Activated CD8-positive, alpha-beta T cell treated with anti-CD3 and anti-CD28 coated beads, Interleukin-2, amount 10 ng/mL, durations not matched to agents 7 days and 5 days (primary cell): ENCODE measurements around the gene RIPPLY2. TPM values are rescaled to one million over a fixed set of nuclear protein-coding genes. Genes with fewer than 3 reads are reported as not detected.

Experiments
- ATAC-seq: fragments of 150-1000 bp; cut with Tn5 transposase; one replicate; pipeline ENCODE4 v1.10.0; 2021; ENCODE audit warnings: moderate library complexity
- CTCF ChIA-PET: fragments of 350-600 bp; sonication (Branson Sonifier 250); formaldehyde crosslinking; loops from one replicate; lab custom pipeline; 2021; ENCODE audit warnings: antibody characterized with exemption; lab: Charles Lee
- POLR2A ChIA-PET: fragments of 350-600 bp; sonication (Branson Sonifier 250); formaldehyde crosslinking; loops from one replicate; lab custom pipeline; 2021; ENCODE audit warnings: antibody characterized with exemption; lab: Charles Lee
- DNase-seq: peaks from one replicate; pipeline ENCODE4 v3.0.0-alpha.2; 2020
- H3K27ac Mint-ChIP-seq: one replicate; pipeline ENCODE4 v1.8.0; 2021; ENCODE audit warnings: mild to moderate bottlenecking, mixed read lengths
- H3K27me3 Mint-ChIP-seq: one replicate; pipeline ENCODE4 v1.8.0; 2021; ENCODE audit warnings: low read depth, mixed read lengths
- H3K36me3 Mint-ChIP-seq: one replicate; pipeline ENCODE4 v1.8.0; 2021; ENCODE audit warnings: low read depth, mixed read lengths
- H3K4me1 Mint-ChIP-seq: one replicate; pipeline ENCODE4 v1.8.0; 2021; ENCODE audit warnings: low read depth, mixed read lengths
- H3K4me3 Mint-ChIP-seq: one replicate; pipeline ENCODE4 v1.8.0; 2021; ENCODE audit warnings: mild to moderate bottlenecking, mixed read lengths
- H3K9me3 Mint-ChIP-seq: one replicate; pipeline ENCODE4 v1.8.0; 2022; ENCODE audit warnings: mixed read lengths; ENCODE audit not compliant: insufficient read depth
- total RNA-seq, 2 experiments: library from RNA; stranded (reverse); gene quantifications; one replicate each; pipeline ENCODE4 v1.2.3, GENCODE V29; 2021

Gene RIPPLY2
- total RNA-seq, 2 experiments from 2014 or later: not detected

- H3K27ac Mint-ChIP-seq: no peak overlapping the region
- no peaks in the 10 kb centered on the region for H3K9me3 Mint-ChIP-seq
- ATAC-seq (no peak), DNase-seq (no peak)
- no peak overlapping the region for H3K4me3 Mint-ChIP-seq
- ChIA-PET POLR2A (no interaction called here), CTCF (no interaction called here)
- H3K36me3 Mint-ChIP-seq: no peaks in the 10 kb centered on the region
- no peaks in the 10 kb centered on the region for H3K4me1 Mint-ChIP-seq
- H3K27me3 Mint-ChIP-seq: peaks cover 13% of the 10 kb centered on the region
Measured at GRCh38 chr6:83844170-83844569, 9.0 kb upstream of the RIPPLY2 start.

GRCh38 chr6:83846291-83846690, 6.9 kb upstream of the RIPPLY2 start:
- no peak overlapping the region for H3K4me3 Mint-ChIP-seq
- ChIA-PET POLR2A (no interaction called here), CTCF (no interaction called here)
- H3K36me3 Mint-ChIP-seq: no peaks in the 10 kb centered on the region
- ATAC-seq (no peak), DNase-seq (no peak)
- H3K27me3 Mint-ChIP-seq: peaks cover 26% of the 10 kb centered on the region
- no peaks in the 10 kb centered on the region for H3K9me3 Mint-ChIP-seq
- H3K27ac Mint-ChIP-seq: no peak overlapping the region
- no peaks in the 10 kb centered on the region for H3K4me1 Mint-ChIP-seq

GRCh38 chr6:83847179-83847578, 6.0 kb upstream of the RIPPLY2 start:
- ATAC-seq: no peak

GRCh38 chr6:83849127-83849526, 4.0 kb upstream of the RIPPLY2 start:
- no peaks in the 10 kb centered on the region for H3K9me3 Mint-ChIP-seq

More at GRCh38 chr6:83847179-83847578, 6.0 kb upstream of the RIPPLY2 start:
- no peak overlapping the region for H3K27ac Mint-ChIP-seq
- no peaks in the 10 kb centered on the region for H3K36me3 Mint-ChIP-seq
- DNase-seq: no peak
- peaks cover 29% of the 10 kb centered on the region for H3K27me3 Mint-ChIP-seq
- no peaks in the 10 kb centered on the region for H3K9me3 Mint-ChIP-seq
- no peaks in the 10 kb centered on the region for H3K4me1 Mint-ChIP-seq
- ChIA-PET POLR2A (no interaction called here), CTCF (no interaction called here)
- H3K4me3 Mint-ChIP-seq: no peak overlapping the region

GRCh38 chr6:83849610-83850009, 3.5 kb upstream of the RIPPLY2 start:
- no peak for ATAC-seq
- peaks cover 47% of the 10 kb centered on the region for H3K27me3 Mint-ChIP-seq
- ChIA-PET CTCF (no interaction called here), POLR2A (no interaction called here)
- H3K36me3 Mint-ChIP-seq: no peaks in the 10 kb centered on the region
- H3K9me3 Mint-ChIP-seq: no peaks in the 10 kb centered on the region
- no peak for DNase-seq
- H3K27ac Mint-ChIP-seq: no peak overlapping the region
- H3K4me3 Mint-ChIP-seq: no peak overlapping the region
- H3K4me1 Mint-ChIP-seq: peaks cover 9% of the 10 kb centered on the region

More at GRCh38 chr6:83849127-83849526, 4.0 kb upstream of the RIPPLY2 start:
- CTCF ChIA-PET: no interaction called here
- Mint-ChIP-seq H3K4me3 (no peak overlapping the region), H3K27me3 (peaks cover 42% of the 10 kb centered on the region), H3K27ac (no peak overlapping the region), H3K36me3 (no peaks in the 10 kb centered on the region), H3K4me1 (peaks cover 7% of the 10 kb centered on the region)
- DNase-seq (no peak), ATAC-seq (no peak)
- POLR2A ChIA-PET: no interaction called here

- Mint-ChIP-seq H3K36me3 (no peaks in the 10 kb centered on the region), H3K4me3 (peak overlapping the region; percentile 41), H3K27ac (no peak overlapping the region), H3K9me3 (no peaks in the 10 kb centered on the region), H3K27me3 (peaks cover 58% of the 10 kb centered on the region), H3K4me1 (peaks cover 9% of the 10 kb centered on the region)
- DNase-seq (no peak), ATAC-seq (no peak)
- ChIA-PET POLR2A (no interaction called here), CTCF (no interaction called here)
Measured at GRCh38 chr6:83852528-83853177, 507 bp upstream of the RIPPLY2 start.

GRCh38 chr6:83854001-83854501, 891 bp downstream of the RIPPLY2 start:
- POLR2A ChIA-PET: no interaction called here
- Mint-ChIP-seq H3K36me3 (no peaks in the 10 kb centered on the region), H3K4me1 (peaks cover 14% of the 10 kb centered on the region), H3K9me3 (no peaks in the 10 kb centered on the region), H3K27ac (no peak overlapping the region), H3K27me3 (peaks cover 53% of the 10 kb centered on the region), H3K4me3 (peak overlapping the region; percentile 34)
- CTCF ChIA-PET: no interaction called here
- no peak for ATAC-seq
- no peak for DNase-seq

GRCh38 chr6:83854766-83855165, 1.6 kb downstream of the RIPPLY2 start:
- peaks cover 48% of the 10 kb centered on the region for H3K27me3 Mint-ChIP-seq
- H3K36me3 Mint-ChIP-seq: no peaks in the 10 kb centered on the region
- no peaks in the 10 kb centered on the region for H3K9me3 Mint-ChIP-seq
- H3K4me1 Mint-ChIP-seq: peaks cover 17% of the 10 kb centered on the region
- CTCF ChIA-PET: no interaction called here
- H3K4me3 Mint-ChIP-seq: no peak overlapping the region
- ATAC-seq (no peak), DNase-seq (no peak)
- POLR2A ChIA-PET: no interaction called here
- no peak overlapping the region for H3K27ac Mint-ChIP-seq

- POLR2A ChIA-PET: interaction anchor here (0.5 to 1.4 kb wide), 3 partner anchors 367 to 1590 kb away, joined by 3 read pairs; partner anchors contain the start of gene NT5E
- peak; percentile 96 for DNase-seq
Measured at GRCh38 chr6:83859410-83860358, 6.5 kb downstream of the RIPPLY2 start, which contains the start of gene CYB5R4. Gene CYB5R4 (plus strand): TSS chr6:83859689. CDS start chr6:83859783, 94 bp downstream.

GRCh38 chr6:83860359-83860755, 7.2 kb downstream of the RIPPLY2 start:
- ATAC-seq (no peak), DNase-seq (no peak)
- Mint-ChIP-seq H3K27me3 (peaks cover 6% of the 10 kb centered on the region), H3K4me3 (peak overlapping the region; percentile 99), H3K27ac (peak overlapping the region; percentile 92), H3K36me3 (peaks cover 12% of the 10 kb centered on the region), H3K4me1 (peaks cover 23% of the 10 kb centered on the region), H3K9me3 (no peaks in the 10 kb centered on the region)
- CTCF ChIA-PET: interaction anchor here (1.2 to 2.2 kb wide), 3 partner anchors 9 to 367 kb away, joined by 3 to 16 read pairs (median 3); partner anchors contain the start of gene CEP162
- POLR2A ChIA-PET: interaction anchor here (0.5 to 1.4 kb wide), 3 partner anchors 366 to 1590 kb away, joined by 3 read pairs; partner anchors contain the start of gene NT5E

More at GRCh38 chr6:83859410-83860358, 6.5 kb downstream of the RIPPLY2 start, which contains the start of gene CYB5R4:
- Mint-ChIP-seq H3K27ac (peak within 1 kb of the TSS; percentile 92), H3K4me1 (peaks cover 23% of the 10 kb centered on the region), H3K27me3 (peaks cover 13% of the 10 kb centered on the region), H3K9me3 (no peaks in the 10 kb centered on the region), H3K4me3 (peak within 1 kb of the TSS; percentile 99), H3K36me3 (peaks cover 6% of the 10 kb centered on the region)
- CTCF ChIA-PET: interaction anchor here (0.8 to 2.2 kb wide), 6 partner anchors 10 to 792 kb away, joined by 3 to 16 read pairs (median 3); partner anchors contain the start of genes CEP162 and DOP1A
- peak; percentile 98 for ATAC-seq

- DNase-seq (no peak), ATAC-seq (no peak)
- H3K27ac Mint-ChIP-seq: no peak overlapping the region
- ChIA-PET POLR2A (interaction anchor here (1.4 kb wide), 1 partner anchor 365 kb away, joined by 3 read pairs; no protein-coding TSS in a partner anchor), CTCF (interaction anchor here (2.2 kb wide), 1 partner anchor 367 kb away, joined by 16 read pairs; the partner anchor contains the start of gene CEP162)
- peaks cover 3% of the 10 kb centered on the region for H3K27me3 Mint-ChIP-seq
- no peaks in the 10 kb centered on the region for H3K9me3 Mint-ChIP-seq
- H3K4me1 Mint-ChIP-seq: peaks cover 23% of the 10 kb centered on the region
- H3K4me3 Mint-ChIP-seq: peak overlapping the region; percentile 99
- peaks cover 18% of the 10 kb centered on the region for H3K36me3 Mint-ChIP-seq
Measured at GRCh38 chr6:83860782-83861495, 7.8 kb downstream of the RIPPLY2 start.
